WERI-Rb-1 (cell line): ENCODE results near the gene CCM2L.
"Not testable (repeated sequence)": the region's sequence is repeated elsewhere in the genome, so short reads cannot be mapped to it uniquely, and the experiment has no call there.

Experiments used
- DNase-seq: peaks from one replicate; pipeline ENCODE4 v3.0.0-alpha.2; 2020
- H3K27ac ChIP-seq: fragments of 250-450 bp; sonication (Bioruptor Pico); 2 replicates; pipeline ENCODE4 v1.5.1; 2020; ENCODE audit warnings: mild to moderate bottlenecking, moderate library complexity
- H3K27me3 ChIP-seq: fragments of 250-450 bp; sonication (Bioruptor Pico); 2 replicates; pipeline ENCODE4 v1.5.1; 2021; ENCODE audit warnings: mild to moderate bottlenecking, low read depth, moderate library complexity; ENCODE audit not compliant: insufficient read depth, severe bottlenecking
- H3K36me3 ChIP-seq: fragments of 250-450 bp; sonication (Bioruptor Pico); 2 replicates; pipeline ENCODE4 v1.5.1; 2020; ENCODE audit warnings: mild to moderate bottlenecking, moderate library complexity
- H3K4me3 ChIP-seq: 2 replicates; pipeline ENCODE4 v1.5.1; 2011; ENCODE audit warnings: low read depth, mild to moderate bottlenecking, control low read depth, low read length
- H3K9me3 ChIP-seq: fragments of 250-450 bp; sonication (Bioruptor Pico); 2 replicates; pipeline ENCODE4 v1.5.1; 2021; ENCODE audit warnings: mild to moderate bottlenecking, moderate library complexity; ENCODE audit not compliant: severe bottlenecking
- CTCF ChIP-seq: IDR thresholded peaks from 2 replicates; pipeline ENCODE4 v1.5.1; 2011; ENCODE audit warnings: low read depth, mild to moderate bottlenecking, control low read depth, inconsistent platforms, low read length

Gene CCM2L

GRCh38 chr20:32033316-32033715, 23.1 kb downstream of the CCM2L start:
- H3K27ac ChIP-seq = no peak overlapping the region
- H3K9me3 ChIP-seq = no peaks in the 10 kb centered on the region
- DNase-seq = no peak
- H3K27me3 ChIP-seq = no peaks in the 10 kb centered on the region
- TF ChIP-seq CTCF = no peak
- H3K36me3 ChIP-seq = peaks cover 4% of the 10 kb centered on the region; the same call in 1 of the 2 replicates
- H3K4me3 ChIP-seq = no peak overlapping the region

GRCh38 chr20:32033721-32034120, 23.5 kb downstream of the CCM2L start:
- not testable (repeated sequence) for H3K27me3 ChIP-seq, H3K4me3 ChIP-seq, H3K9me3 ChIP-seq, H3K27ac ChIP-seq, H3K36me3 ChIP-seq, DNase-seq

GRCh38 chr20:32034581-32035425, 24.6 kb downstream of the CCM2L start:
- H3K27ac ChIP-seq = no peak overlapping the region
- DNase-seq = no peak
- no peaks in the 10 kb centered on the region for H3K36me3 ChIP-seq
- TF ChIP-seq CTCF = no peak
- H3K4me3 ChIP-seq = no peak overlapping the region
- H3K27me3 ChIP-seq = no peaks in the 10 kb centered on the region
- no peaks in the 10 kb centered on the region for H3K9me3 ChIP-seq

- no peaks in the 10 kb centered on the region for H3K36me3 ChIP-seq
- TF ChIP-seq CTCF = no peak
- no peak overlapping the region for H3K27ac ChIP-seq
- no peak overlapping the region for H3K4me3 ChIP-seq
- no peaks in the 10 kb centered on the region for H3K27me3 ChIP-seq
- no peak for DNase-seq
- H3K9me3 ChIP-seq = no peaks in the 10 kb centered on the region
These were observed 25.2 kb downstream of the CCM2L start for GRCh38 chr20:32035426-32035779.

- Histone ChIP-seq H3K4me3 (no peak overlapping the region), H3K9me3 (no peaks in the 10 kb centered on the region), H3K27me3 (no peaks in the 10 kb centered on the region), H3K27ac (no peak overlapping the region), H3K36me3 (no peaks in the 10 kb centered on the region)
- DNase-seq = no peak
- TF ChIP-seq CTCF = no peak
These were observed 26.0 kb downstream of the CCM2L start for GRCh38 chr20:32036252-32036651.

GRCh38 chr20:32036716-32037485, 26.7 kb downstream of the CCM2L start:
- Histone ChIP-seq H3K4me3 (no peak overlapping the region), H3K9me3 (no peaks in the 10 kb centered on the region), H3K27ac (no peak overlapping the region), H3K36me3 (no peaks in the 10 kb centered on the region), H3K27me3 (no peaks in the 10 kb centered on the region)
- no peak for TF ChIP-seq CTCF
- no peak for DNase-seq
